ENCODE measurements around the gene HIP1.

DNA sequence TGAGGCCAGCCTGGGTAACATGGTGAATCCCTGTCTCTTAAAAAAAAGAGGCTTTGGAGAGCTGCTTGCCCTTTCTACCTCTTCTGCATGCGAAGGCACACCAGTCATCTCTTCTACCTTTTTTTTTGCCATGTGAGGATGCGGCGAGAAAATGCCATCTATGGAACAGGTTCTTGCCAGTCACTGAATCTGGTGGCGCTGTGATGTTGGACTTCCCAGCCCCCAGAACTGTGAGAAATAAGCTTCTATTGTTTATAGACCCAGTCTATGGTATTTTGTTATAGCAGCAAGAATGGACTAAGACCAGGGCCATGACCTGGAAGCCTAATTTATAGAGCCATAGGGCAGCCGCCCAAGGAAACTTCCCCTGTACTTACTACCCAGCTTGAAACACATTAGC, 112.9 kb downstream of the HIP1 start:
- TF ChIP-seq, protein P1, sequence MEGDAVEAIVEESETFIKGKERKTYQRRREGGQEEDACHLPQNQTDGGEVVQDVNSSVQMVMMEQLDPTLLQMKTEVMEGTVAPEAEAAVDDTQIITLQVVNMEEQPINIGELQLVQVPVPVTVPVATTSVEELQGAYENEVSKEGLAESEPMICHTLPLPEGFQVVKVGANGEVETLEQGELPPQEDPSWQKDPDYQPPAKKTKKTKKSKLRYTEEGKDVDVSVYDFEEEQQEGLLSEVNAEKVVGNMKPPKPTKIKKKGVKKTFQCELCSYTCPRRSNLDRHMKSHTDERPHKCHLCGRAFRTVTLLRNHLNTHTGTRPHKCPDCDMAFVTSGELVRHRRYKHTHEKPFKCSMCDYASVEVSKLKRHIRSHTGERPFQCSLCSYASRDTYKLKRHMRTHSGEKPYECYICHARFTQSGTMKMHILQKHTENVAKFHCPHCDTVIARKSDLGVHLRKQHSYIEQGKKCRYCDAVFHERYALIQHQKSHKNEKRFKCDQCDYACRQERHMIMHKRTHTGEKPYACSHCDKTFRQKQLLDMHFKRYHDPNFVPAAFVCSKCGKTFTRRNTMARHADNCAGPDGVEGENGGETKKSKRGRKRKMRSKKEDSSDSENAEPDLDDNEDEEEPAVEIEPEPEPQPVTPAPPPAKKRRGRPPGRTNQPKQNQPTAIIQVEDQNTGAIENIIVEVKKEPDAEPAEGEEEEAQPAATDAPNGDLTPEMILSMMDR (IDR thresholded peaks at IDR 0.05): no peak
- no peak for TF ChIP-seq EP300 (IDR thresholded peaks at IDR 0.05)
- no peak for TF ChIP-seq POLR2A (IDR thresholded peaks at IDR 0.05; ENCODE audit: low read depth)
- no peak for TF ChIP-seq POLR2AphosphoS5 (IDR thresholded peaks at IDR 0.05)

All from esophagus muscularis mucosa (tissue), 4 donors.